H1 (cell line): ENCODE results near the gene OR1G1.

Experiments used
- JUN ChIP-seq: IDR thresholded peaks from 2 replicates; pipeline ENCODE4 v1.6.1; 2011; ENCODE audit warnings: low read depth, mild to moderate bottlenecking, improper control_type of control experiment, low read length
- YY1 ChIP-seq: IDR thresholded peaks from 2 replicates; pipeline ENCODE4 v1.6.1; 2011; ENCODE audit warnings: low read depth, mild to moderate bottlenecking, low read length

- no peak for TF ChIP-seq YY1
- no peak for TF ChIP-seq JUN
These were observed 23.0 kb downstream of the OR1G1 start, which contains the start of gene OR1D2 for GRCh38 chr17:3104322-3104721.
